NCI-H2227 treated with DMSO at 0.1 percent for 48 hours (cell line): ENCODE measurements around the gene RALBP1.

Source experiments
- DNase-seq: peaks from one replicate; lab custom pipeline; 2025; lab: John Stamatoyannopoulos, UW

RALBP1 gene

GRCh38 chr18:9547782-9548181 lies 72.5 kb downstream of the RALBP1 start:
- no peak for DNase-seq

- DNase-seq, result no peak
These were observed 74.1 kb downstream of the RALBP1 start for GRCh38 chr18:9549405-9549804.

- no peak for DNase-seq
These were observed 75.1 kb downstream of the RALBP1 start for GRCh38 chr18:9550429-9550828.

GRCh38 chr18:9552191-9552590 lies 76.9 kb downstream of the RALBP1 start:
- DNase-seq, result no peak

GRCh38 chr18:9552616-9553015 lies 77.3 kb downstream of the RALBP1 start:
- DNase-seq, result no peak

GRCh38 chr18:9557250-9557943 lies 82.1 kb downstream of the RALBP1 start:
- no peak for DNase-seq

- DNase-seq, result no peak
These were observed 83.2 kb downstream of the RALBP1 start for GRCh38 chr18:9558387-9559064.

- DNase-seq, result no peak
These were observed 83.9 kb downstream of the RALBP1 start for GRCh38 chr18:9559253-9559652.

- no peak for DNase-seq
These were observed 86.4 kb downstream of the RALBP1 start for GRCh38 chr18:9561759-9562158.

- DNase-seq, result no peak
These were observed 87.3 kb downstream of the RALBP1 start for GRCh38 chr18:9562584-9562983.

GRCh38 chr18:9563331-9563730 lies 88.0 kb downstream of the RALBP1 start:
- DNase-seq, result no peak

- no peak for DNase-seq
These were observed 90.1 kb downstream of the RALBP1 start for GRCh38 chr18:9565407-9565806.

- no peak for DNase-seq
These were observed 92.9 kb downstream of the RALBP1 start for GRCh38 chr18:9568186-9568585.

GRCh38 chr18:9569178-9569577 lies 93.9 kb downstream of the RALBP1 start:
- no peak for DNase-seq

- DNase-seq, result no peak
These were observed 94.9 kb downstream of the RALBP1 start for GRCh38 chr18:9570255-9570654.

GRCh38 chr18:9571546-9571945 lies 96.2 kb downstream of the RALBP1 start:
- DNase-seq, result no peak

GRCh38 chr18:9574473-9575115 lies 99.3 kb downstream of the RALBP1 start:
- DNase-seq, result no peak

GRCh38 chr18:9575558-9575957 lies 100.2 kb downstream of the RALBP1 start:
- DNase-seq, result peak; percentile 87

GRCh38 chr18:9577361-9577760 lies 102.0 kb downstream of the RALBP1 start:
- no peak for DNase-seq

GRCh38 chr18:9578306-9578705 lies 103.0 kb downstream of the RALBP1 start:
- DNase-seq, result peak; percentile 38

GRCh38 chr18:9581667-9582066 lies 106.4 kb downstream of the RALBP1 start:
- DNase-seq, result no peak

- DNase-seq, result no peak
These were observed 111.5 kb downstream of the RALBP1 start for GRCh38 chr18:9586814-9587213.
